Measurements from ENCODE around the gene MAGED2. TPM values are rescaled to one million over a fixed set of nuclear protein-coding genes. Genes with fewer than 3 reads are reported as not detected.

The MAGED2 gene
- total and polyA plus RNA-seq, 8 donors: 4.1 to 220 (median 80.1) TPM

DNA sequence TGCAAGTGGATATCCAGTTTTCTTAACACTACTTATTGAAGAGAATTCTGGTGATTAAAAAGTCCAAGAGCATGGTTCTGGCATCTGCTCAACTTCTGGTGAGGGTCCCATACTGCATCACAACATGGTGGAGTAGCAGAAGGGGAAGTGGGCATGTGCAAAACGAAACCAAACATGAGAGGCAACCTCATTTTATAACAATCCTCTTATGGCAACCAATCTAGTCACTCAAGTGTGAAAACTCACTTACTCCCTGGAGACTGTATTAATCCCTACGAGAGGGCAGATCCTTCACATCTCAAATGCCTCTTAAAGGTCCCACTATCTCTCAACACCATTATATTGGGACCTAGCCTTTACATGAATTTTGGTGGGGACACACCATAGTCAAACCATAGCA is 57.7 kb downstream of the MAGED2 start:
- intact Hi-C loops (cut with DNase I; ENCODE audit: low total_unique reads): no loop called here

More for the DNA sequence above, 57.7 kb downstream of the MAGED2 start:
- no peak overlapping the region for H3K27ac ChIP-seq
- peaks cover 0 to 22% (median 7%) of the 10 kb centered on the region in 4 donors for H3K9me3 ChIP-seq
- TF ChIP-seq POLR2A (IDR thresholded peaks at IDR 0.05) (no peak), CTCF (IDR thresholded peaks at IDR 0.05) (no peak), POLR2AphosphoS5 (IDR thresholded peaks at IDR 0.05) (no peak), EP300 (IDR thresholded peaks at IDR 0.05) (no peak)
- WGBS, 5 donors: 19 to 55% (median 46%) methylated on average over 2 of the region's 2 CpGs
- no peaks in the 10 kb centered on the region for H3K4me1 ChIP-seq
- no peak overlapping the region for H3K4me3 ChIP-seq
- DNase-seq: no peak
- no peaks in the 10 kb centered on the region for H3K27me3 ChIP-seq
- H3K36me3 ChIP-seq: no peaks in the 10 kb centered on the region

Small RNA genes within 50 kb of the gene (small RNA-seq; reads per million reads assigned to genes)
- gene AL049732.1 (0 reads per million in 4 donors), gene SNORA11 (25.8 to 51.2 (median 35.9) reads per million in 4 donors)

Other genes starting within 250 kb of the MAGED2 start
- gene ITIH6, start 9.5 kb upstream of the MAGED2 start, total RNA-seq: not detected
- gene ITIH6, start 9.5 kb upstream of the MAGED2 start, polyA plus RNA-seq: not detected
- gene TRO, start 113.1 kb downstream of the MAGED2 start, total RNA-seq: 10 to 100 TPM in 3 of 5 donors, 1 to 10 TPM in 1, under 1 TPM in 1; 0.45 to 25.3 (median 12.5) TPM
- gene TRO, start 113.1 kb downstream of the MAGED2 start, polyA plus RNA-seq: 1 to 10 TPM; 2.2 to 5.0 (median 3.2) TPM
- gene PFKFB1, start 186.4 kb downstream of the MAGED2 start, total RNA-seq: 1 to 10 TPM in 1 of 5 donors, under 1 TPM in 1, not detected in 3; 0.87 to 2.0 TPM
- under 1 TPM in 2 of 3 donors, not detected in 1; 0.25 to 0.28 TPM for gene PFKFB1, start 186.4 kb downstream of the MAGED2 start, polyA plus RNA-seq
- 1 to 10 TPM in 4 of 5 donors, under 1 TPM in 1; 0.29 to 8.5 (median 7.5) TPM for gene APEX2, start 192.6 kb downstream of the MAGED2 start, total RNA-seq
- gene APEX2, start 192.6 kb downstream of the MAGED2 start, polyA plus RNA-seq: 10 to 100 TPM in 1 of 3 donors, 1 to 10 TPM in 2; 8.3 to 11.2 (median 8.4) TPM
- 10 to 100 TPM in 1 of 5 donors, not detected in 4; 18.4 TPM for gene ALAS2, start 223.2 kb downstream of the MAGED2 start, total RNA-seq
- gene ALAS2, start 223.2 kb downstream of the MAGED2 start, polyA plus RNA-seq: not detected